Mesenchymal stem cell (in vitro differentiated cells and primary cell): ENCODE measurements around the gene AP1M1. TPM values are rescaled to one million over a fixed set of nuclear protein-coding genes. Genes with fewer than 3 reads are reported as not detected.

ENCODE experiments used
- small RNA-seq: library from polyadenylated mRNA; stranded (forward); fragments of <200 nt; extraction: miRNeasy Mini kit (QIAGEN cat#:217004); gene quantifications from one replicate; pipeline ENCODE3, GENCODE V24; 2013; ENCODE audit warnings: low read depth

The AP1M1 gene

Small RNA genes within 50 kb of the gene (small RNA-seq; reads per million reads assigned to genes)
- gene RF00017 = not detected
